HG03460 (cell line): ENCODE data around the gene GAS7.
A peak's percentile ranks its signal among the peaks of the same experiment; 100 is the strongest.

Experiments
- ATAC-seq: cut with Tn5 transposase; IDR thresholded peaks from one replicate; pipeline ENCODE4 v1.9.1; 2021; ENCODE audit not compliant: unreplicated experiment

Gene GAS7

GRCh38 chr17:9956474-9957131 lies 241.8 kb downstream of the GAS7 start:
- ATAC-seq = no peak

DNA sequence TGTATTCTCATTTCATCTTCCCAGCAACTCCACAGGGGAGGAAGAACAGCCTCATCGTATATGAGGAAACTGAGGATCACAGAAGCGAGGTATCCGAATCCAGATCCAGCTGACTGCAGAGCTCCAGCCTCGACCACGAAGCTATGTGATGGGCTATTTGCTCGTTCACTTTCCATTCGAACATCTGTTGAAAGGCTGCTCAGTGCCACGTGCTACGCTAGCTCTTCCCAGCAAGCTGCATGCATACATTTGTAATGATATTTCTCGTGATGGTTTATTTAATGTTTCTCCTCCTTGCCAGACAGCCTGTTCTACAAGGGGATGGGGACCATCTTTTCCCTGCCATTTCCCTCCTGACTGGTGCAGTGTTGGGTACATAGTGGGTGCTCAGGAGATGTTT lies 244.9 kb downstream of the GAS7 start:
- no peak for ATAC-seq

- no peak for ATAC-seq
Observed at GRCh38 chr17:9951803-9952202, 246.6 kb downstream of the GAS7 start.

- ATAC-seq = no peak
Observed at GRCh38 chr17:9948928-9949327, 249.5 kb downstream of the GAS7 start.

- no peak for ATAC-seq
Observed at GRCh38 chr17:9944704-9945103, 253.7 kb downstream of the GAS7 start.

- no peak for ATAC-seq
Observed at GRCh38 chr17:9943343-9943742, 255.1 kb downstream of the GAS7 start.

GRCh38 chr17:9942885-9943284 lies 255.5 kb downstream of the GAS7 start:
- no peak for ATAC-seq

DNA sequence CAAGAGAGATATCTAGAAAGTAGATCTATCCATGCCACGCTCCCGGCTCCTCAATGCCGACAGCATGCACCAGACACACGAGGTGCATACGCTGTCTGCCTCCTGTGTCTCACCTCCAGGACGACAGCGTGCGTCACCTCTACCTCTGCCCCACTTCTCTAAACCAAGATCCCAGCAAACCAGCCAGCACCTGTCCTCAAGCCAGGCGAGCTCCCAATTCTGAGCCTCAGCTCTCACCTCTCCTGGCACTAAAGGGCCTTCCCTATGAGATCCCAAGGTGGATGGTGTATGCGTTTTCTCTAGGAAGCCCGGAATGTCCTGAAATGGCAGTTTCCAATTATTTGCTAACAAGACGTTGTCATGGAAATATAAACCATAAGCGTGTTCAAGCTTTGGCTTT lies 257.1 kb downstream of the GAS7 start:
- ATAC-seq = no peak

- no peak for ATAC-seq
Observed at GRCh38 chr17:9940841-9941240, 257.6 kb downstream of the GAS7 start.

GRCh38 chr17:9938764-9939163 lies 259.6 kb downstream of the GAS7 start:
- no peak for ATAC-seq

DNA sequence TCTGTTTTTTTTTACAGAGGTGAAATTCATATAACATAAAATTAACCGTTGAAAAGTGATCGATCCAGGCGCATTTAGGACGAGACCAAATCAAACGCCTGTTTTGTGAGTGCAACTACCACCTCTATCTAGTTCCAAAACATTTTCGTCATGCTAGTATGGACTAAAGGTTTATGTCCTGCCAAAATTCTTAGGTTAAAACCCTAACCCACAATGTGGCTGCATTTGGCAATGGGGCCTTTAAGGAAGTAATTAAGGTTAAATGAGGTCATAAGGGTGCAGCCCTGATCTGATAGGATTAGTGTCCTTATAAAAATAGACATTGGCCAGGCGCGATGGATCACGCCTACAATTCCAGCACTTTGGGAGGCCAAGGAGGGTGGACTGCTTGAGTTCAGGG lies 260.5 kb downstream of the GAS7 start:
- ATAC-seq = no peak

GRCh38 chr17:9937241-9937761 lies 261.1 kb downstream of the GAS7 start:
- ATAC-seq = no peak

- ATAC-seq = no peak
Observed at GRCh38 chr17:9936095-9936494, 262.3 kb downstream of the GAS7 start.

DNA sequence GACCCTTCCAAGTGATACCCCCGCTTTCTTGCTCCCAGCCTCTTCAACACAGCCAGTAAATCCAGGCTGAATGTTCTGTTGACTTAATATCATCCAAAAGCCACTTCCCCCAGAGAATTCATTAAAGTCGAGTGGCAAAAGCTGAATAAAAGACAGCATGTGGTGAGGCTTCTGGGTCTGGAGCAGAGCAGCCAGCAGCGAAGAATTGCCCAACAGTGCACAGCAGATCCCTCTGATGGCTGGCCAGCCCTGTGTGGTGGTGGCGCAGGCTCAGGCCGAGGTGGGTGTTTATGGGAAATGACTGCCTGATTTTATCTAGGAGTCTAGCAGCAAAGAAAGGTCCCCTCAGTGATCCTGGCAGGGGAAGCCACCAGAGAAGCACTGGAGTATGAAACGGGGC lies 263.0 kb downstream of the GAS7 start:
- ATAC-seq = no peak

DNA sequence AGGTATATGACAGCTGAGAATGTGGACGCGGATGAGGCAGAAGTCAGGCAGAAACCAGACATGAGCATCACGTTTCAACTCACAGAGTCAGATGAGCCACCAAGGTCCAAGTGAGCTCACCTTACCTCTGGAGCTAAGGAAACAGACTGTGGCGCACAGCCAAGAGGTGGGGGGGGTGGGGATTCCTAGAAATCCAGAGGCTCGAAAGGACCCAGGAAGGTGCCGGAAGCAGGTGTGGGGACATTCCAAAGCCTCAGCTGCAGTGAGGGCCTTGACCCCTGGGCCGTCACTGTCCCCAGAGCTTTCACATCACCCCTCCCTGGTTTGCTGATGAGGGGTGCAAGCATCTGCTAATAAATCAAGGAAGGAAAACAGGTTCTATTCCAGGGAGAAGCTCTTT lies 264.1 kb downstream of the GAS7 start:
- no peak for ATAC-seq

DNA sequence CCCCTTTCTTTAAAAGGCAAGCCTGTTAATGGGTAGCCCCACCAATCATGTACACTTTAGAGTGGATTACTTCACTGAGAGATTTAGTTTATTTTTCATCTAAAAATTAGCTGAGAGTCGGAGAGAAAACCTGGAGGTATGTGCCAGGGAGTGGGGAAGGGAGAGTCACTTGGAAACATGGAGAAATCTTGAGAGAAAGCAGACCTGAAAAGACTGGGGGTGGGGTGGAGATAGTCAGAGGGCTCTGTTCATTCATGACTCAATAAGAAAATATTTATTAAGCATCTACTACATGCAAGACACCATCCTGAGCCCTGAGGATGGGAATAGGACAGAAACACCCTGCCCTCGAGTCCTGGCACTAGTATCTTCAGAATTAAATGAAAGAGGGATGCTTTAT lies 265.9 kb downstream of the GAS7 start:
- ATAC-seq = no peak

- ATAC-seq = no peak
Observed at GRCh38 chr17:9931144-9931741, 267.2 kb downstream of the GAS7 start.

DNA sequence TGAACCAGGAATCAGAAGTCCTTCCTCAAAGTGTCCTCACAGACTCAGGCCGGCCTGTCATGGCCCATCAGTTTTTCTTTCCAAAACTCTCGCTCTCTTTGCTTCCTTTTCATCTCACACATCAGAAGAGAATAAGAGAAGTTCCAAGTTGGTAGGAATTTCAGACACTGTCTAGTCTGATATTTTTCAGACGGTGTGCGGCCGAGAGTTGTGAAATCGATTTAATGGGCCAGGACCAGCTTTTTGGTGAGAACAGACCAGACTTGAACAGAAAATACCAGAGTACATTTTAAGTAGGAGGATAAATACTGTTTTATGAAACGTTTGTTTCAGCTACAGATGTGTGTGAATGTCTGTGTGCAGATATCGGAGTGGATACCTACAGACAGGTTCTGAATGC lies 268.5 kb downstream of the GAS7 start:
- no peak for ATAC-seq

DNA sequence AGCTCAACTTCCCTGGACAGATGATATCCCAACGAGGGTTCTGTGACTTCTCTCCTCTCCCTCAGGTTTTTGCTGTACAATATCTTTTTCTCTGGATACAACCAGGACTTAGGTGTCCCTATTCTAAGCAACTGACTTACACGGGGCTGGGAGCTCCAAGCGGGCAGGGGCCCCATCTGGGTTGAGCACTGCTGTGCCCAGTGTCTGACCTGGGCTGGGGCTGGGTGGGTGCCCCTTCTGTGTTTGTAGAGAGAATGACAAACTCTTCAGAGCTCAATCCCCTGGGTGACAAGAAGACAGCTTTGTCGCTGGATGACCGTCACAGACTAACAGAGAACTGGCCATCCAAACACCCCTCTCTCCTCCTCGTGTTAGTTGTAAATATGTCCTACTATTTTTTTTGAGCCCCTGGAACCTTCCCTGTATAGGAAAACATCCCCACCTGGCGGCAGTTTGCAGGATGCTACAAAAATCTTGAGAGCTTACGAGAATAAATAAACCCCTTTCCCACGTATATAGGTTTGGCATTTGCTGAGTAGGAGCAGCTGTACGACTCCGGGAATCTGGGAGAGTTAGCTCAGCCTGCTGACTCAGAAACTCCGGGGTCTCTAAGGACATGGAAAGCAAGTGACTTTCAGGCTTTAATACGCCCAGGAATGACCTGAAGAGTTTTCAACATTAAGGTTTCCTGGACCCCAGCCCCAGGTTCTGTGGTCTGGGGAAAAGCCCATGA lies 269.6 kb downstream of the GAS7 start:
- no peak for ATAC-seq

DNA sequence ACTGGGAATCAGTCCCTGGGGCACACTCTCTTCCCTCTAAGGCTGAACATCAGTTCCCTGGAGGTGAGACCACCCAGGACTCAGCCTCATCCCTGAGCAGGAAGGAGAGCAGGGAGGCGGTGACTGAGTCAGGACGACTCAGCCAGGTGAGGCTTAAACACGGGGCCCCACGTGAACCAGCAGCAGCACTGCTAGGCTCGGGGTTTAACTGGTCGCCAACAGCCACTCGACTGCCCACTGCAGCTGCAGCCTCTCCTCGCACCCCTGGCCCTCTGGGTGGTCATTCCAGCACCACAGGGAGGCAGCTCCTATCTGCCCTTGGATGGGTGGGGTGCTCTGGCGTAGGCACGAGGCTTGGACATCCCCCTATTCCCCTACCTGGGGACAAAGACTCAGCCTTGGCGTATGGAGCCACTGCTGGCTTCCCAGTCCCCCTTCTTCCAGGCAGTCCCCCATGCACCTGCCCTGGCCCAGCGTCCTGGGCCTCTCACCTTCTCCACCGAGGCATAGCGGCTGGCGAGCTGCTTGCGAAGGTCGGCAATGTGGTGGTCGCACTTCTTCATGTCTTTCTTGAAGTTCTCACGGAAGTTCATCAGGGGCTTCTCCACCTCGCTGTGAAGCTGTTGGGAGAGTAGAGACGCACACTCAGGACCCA lies 272.1 kb downstream of the GAS7 start:
- no peak for ATAC-seq

GRCh38 chr17:9925457-9925856 lies 272.9 kb downstream of the GAS7 start:
- ATAC-seq = no peak

GRCh38 chr17:9924735-9925191 lies 273.6 kb downstream of the GAS7 start:
- ATAC-seq = peak; percentile 59
